Endometrial microvascular endothelial cells (primary cell): ENCODE data around the gene ASB2. TPM values are rescaled to one million over a fixed set of nuclear protein-coding genes. Genes with fewer than 3 reads are reported as not detected.

Experiments
- in situ Hi-C: cut with HindIII; loops from 2 replicates; pipeline ENCODE4 v1.10.0; 2017; ENCODE audit warnings: low sequenced_read_pairs, low pct_unique_long_range_greater_than_20kb; ENCODE audit errors: inconsistent ontology term
- total RNA-seq: library from RNA; depleted of rRNA; stranded (reverse); fragments of >200 nt; gene quantifications from one replicate; pipeline ENCODE4 v1.2.3, GENCODE V29; 2015; ENCODE audit errors: inconsistent ontology term

ASB2 gene
- total RNA-seq, 1 donor from 2014 or later, result not detected

GRCh38 chr14:93954900-93955849, 21.2 kb downstream of the ASB2 start:
- in situ Hi-C loops, result no loop called here

GRCh38 chr14:93954516-93954830, 21.9 kb downstream of the ASB2 start:
- in situ Hi-C loops, result no loop called here

GRCh38 chr14:93953739-93954515, 22.4 kb downstream of the ASB2 start:
- in situ Hi-C loops, result no loop called here

GRCh38 chr14:93953263-93953662, 23.1 kb downstream of the ASB2 start:
- in situ Hi-C loops, result no loop called here

- in situ Hi-C loops, result no loop called here
Measured at GRCh38 chr14:93952829-93953228, 23.5 kb downstream of the ASB2 start.

GRCh38 chr14:93951635-93952540, 24.5 kb downstream of the ASB2 start:
- in situ Hi-C loops, result no loop called here

- in situ Hi-C loops, result no loop called here
Measured at GRCh38 chr14:93950948-93951634, 25.3 kb downstream of the ASB2 start.

GRCh38 chr14:93949511-93950075, 26.8 kb downstream of the ASB2 start:
- in situ Hi-C loops, result no loop called here

GRCh38 chr14:93947282-93947681, 29.1 kb downstream of the ASB2 start:
- in situ Hi-C loops, result no loop called here

GRCh38 chr14:93946541-93947090, 29.8 kb downstream of the ASB2 start:
- in situ Hi-C loops, result no loop called here

GRCh38 chr14:93946104-93946503, 30.3 kb downstream of the ASB2 start:
- in situ Hi-C loops, result no loop called here

GRCh38 chr14:93945070-93945399, 31.3 kb downstream of the ASB2 start:
- in situ Hi-C loops, result no loop called here

GRCh38 chr14:93944348-93945069, 31.9 kb downstream of the ASB2 start:
- in situ Hi-C loops, result no loop called here

GRCh38 chr14:93943930-93944329, 32.4 kb downstream of the ASB2 start:
- in situ Hi-C loops, result no loop called here

- in situ Hi-C loops, result no loop called here
Measured at GRCh38 chr14:93943052-93943451, 33.3 kb downstream of the ASB2 start.

GRCh38 chr14:93941293-93941910, 35.0 kb downstream of the ASB2 start:
- in situ Hi-C loops, result no loop called here

- in situ Hi-C loops, result no loop called here
Measured at GRCh38 chr14:93940437-93940836, 35.9 kb downstream of the ASB2 start.
